Measurements from ENCODE around the gene KIF3A.

GRCh38 chr5:132689513-132689912 lies 47.8 kb downstream of the KIF3A start:
- no peak for TF ChIP-seq REST (IDR thresholded peaks at IDR 0.05; ENCODE audit: borderline replicate concordance)
- TF ChIP-seq, protein P1, sequence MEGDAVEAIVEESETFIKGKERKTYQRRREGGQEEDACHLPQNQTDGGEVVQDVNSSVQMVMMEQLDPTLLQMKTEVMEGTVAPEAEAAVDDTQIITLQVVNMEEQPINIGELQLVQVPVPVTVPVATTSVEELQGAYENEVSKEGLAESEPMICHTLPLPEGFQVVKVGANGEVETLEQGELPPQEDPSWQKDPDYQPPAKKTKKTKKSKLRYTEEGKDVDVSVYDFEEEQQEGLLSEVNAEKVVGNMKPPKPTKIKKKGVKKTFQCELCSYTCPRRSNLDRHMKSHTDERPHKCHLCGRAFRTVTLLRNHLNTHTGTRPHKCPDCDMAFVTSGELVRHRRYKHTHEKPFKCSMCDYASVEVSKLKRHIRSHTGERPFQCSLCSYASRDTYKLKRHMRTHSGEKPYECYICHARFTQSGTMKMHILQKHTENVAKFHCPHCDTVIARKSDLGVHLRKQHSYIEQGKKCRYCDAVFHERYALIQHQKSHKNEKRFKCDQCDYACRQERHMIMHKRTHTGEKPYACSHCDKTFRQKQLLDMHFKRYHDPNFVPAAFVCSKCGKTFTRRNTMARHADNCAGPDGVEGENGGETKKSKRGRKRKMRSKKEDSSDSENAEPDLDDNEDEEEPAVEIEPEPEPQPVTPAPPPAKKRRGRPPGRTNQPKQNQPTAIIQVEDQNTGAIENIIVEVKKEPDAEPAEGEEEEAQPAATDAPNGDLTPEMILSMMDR (IDR thresholded peaks at IDR 0.05; ENCODE audit: poor library complexity, severe bottlenecking): no peak
- TF ChIP-seq POLR2AphosphoS5 (IDR thresholded peaks at IDR 0.05): no peak
- no peak for TF ChIP-seq EP300 (conservative IDR thresholded peaks at IDR 0.05; ENCODE audit: poor library complexity, severe bottlenecking)
- no peak for TF ChIP-seq EZH2 (IDR thresholded peaks at IDR 0.05; ENCODE audit: borderline replicate concordance, insufficient read depth, low read length, poor library complexity, severe bottlenecking)

Measured in neural cell (in vitro differentiated cells).